ENCODE results near the gene ZFHX2.
"Not testable (repeated sequence)": the region's sequence is repeated elsewhere in the genome, so short reads cannot be mapped to it uniquely, and the experiment has no call there.

Gene ZFHX2

GRCh38 chr14:23551266-23552028 is at the start of gene ZFHX2:
TSS of gene ZFHX2 (minus strand) at chr14:23551765. CDS start at chr14:23535325, 16,440 bp downstream.
- peak; percentile 61 to 70 for DNase-seq (ENCODE audit: extremely low read depth in 1 of 2, low read depth in 1 of 2)

GRCh38 chr14:23600806-23601205 is 49.2 kb upstream of the ZFHX2 start:
- DNase-seq (ENCODE audit: extremely low read depth in 1 of 2, low read depth in 1 of 2), result no peak

GRCh38 chr14:23600322-23600707 is 48.8 kb upstream of the ZFHX2 start:
- no peak for DNase-seq (ENCODE audit: extremely low read depth in 1 of 2, low read depth in 1 of 2)

- not testable (repeated sequence) for DNase-seq (ENCODE audit: extremely low read depth in 1 of 2, low read depth in 1 of 2)
Measured at GRCh38 chr14:23594191-23594590, 42.6 kb upstream of the ZFHX2 start.

- DNase-seq (ENCODE audit: extremely low read depth in 1 of 2, low read depth in 1 of 2), result no peak
Measured at GRCh38 chr14:23590198-23590597, 38.6 kb upstream of the ZFHX2 start.

- DNase-seq (ENCODE audit: extremely low read depth in 1 of 2, low read depth in 1 of 2), result no peak
Measured at GRCh38 chr14:23589606-23590005, 38.0 kb upstream of the ZFHX2 start.

- peak; percentile 55 to 78 for DNase-seq (ENCODE audit: extremely low read depth in 1 of 2, low read depth in 1 of 2)
Measured at GRCh38 chr14:23588884-23589598, 37.5 kb upstream of the ZFHX2 start.

- not testable (repeated sequence) for DNase-seq (ENCODE audit: extremely low read depth in 1 of 2, low read depth in 1 of 2)
Measured at GRCh38 chr14:23584527-23585203, 33.1 kb upstream of the ZFHX2 start.

GRCh38 chr14:23583761-23584526 is 32.4 kb upstream of the ZFHX2 start:
- not testable (repeated sequence) for DNase-seq (ENCODE audit: extremely low read depth in 1 of 2, low read depth in 1 of 2)

- no peak for DNase-seq (ENCODE audit: extremely low read depth in 1 of 2, low read depth in 1 of 2)
Measured at GRCh38 chr14:23582906-23583760, 31.6 kb upstream of the ZFHX2 start.

- no peak for DNase-seq (ENCODE audit: extremely low read depth in 1 of 2, low read depth in 1 of 2)
Measured at GRCh38 chr14:23580948-23581281, 29.4 kb upstream of the ZFHX2 start.

GRCh38 chr14:23580152-23580926 is 28.8 kb upstream of the ZFHX2 start:
- DNase-seq (ENCODE audit: extremely low read depth in 1 of 2, low read depth in 1 of 2), result no peak

GRCh38 chr14:23579739-23580138 is 28.2 kb upstream of the ZFHX2 start:
- no peak for DNase-seq (ENCODE audit: extremely low read depth in 1 of 2, low read depth in 1 of 2)

GRCh38 chr14:23579311-23579630 is 27.7 kb upstream of the ZFHX2 start:
- no peak for DNase-seq (ENCODE audit: extremely low read depth in 1 of 2, low read depth in 1 of 2)

GRCh38 chr14:23578560-23579310 is 27.2 kb upstream of the ZFHX2 start, which contains the start of gene JPH4:
TSS of gene JPH4 (minus strand) at chr14:23578790. CDS start at chr14:23577453, 1,337 bp downstream.
- DNase-seq (ENCODE audit: extremely low read depth in 1 of 2, low read depth in 1 of 2), result no peak

- DNase-seq (ENCODE audit: extremely low read depth in 1 of 2, low read depth in 1 of 2), result no peak
Measured at GRCh38 chr14:23577710-23578392, 26.3 kb upstream of the ZFHX2 start.

- no peak for DNase-seq (ENCODE audit: extremely low read depth in 1 of 2, low read depth in 1 of 2)
Measured at GRCh38 chr14:23577004-23577681, 25.6 kb upstream of the ZFHX2 start.

Data from stimulated activated CD8-positive, alpha-beta memory T cell treated with anti-CD3 and anti-CD28 coated beads, Interleukin-7, amount 100 ng/mL, for 48 hours (primary cell).